Measurements from ENCODE around the gene AUTS2. TPM values are rescaled to one million over a fixed set of nuclear protein-coding genes. Genes with fewer than 3 reads are reported as not detected.

The AUTS2 gene
- total and polyA plus RNA-seq, 4 donors: 4.9 to 24.4 (median 7.0) TPM

DNA sequence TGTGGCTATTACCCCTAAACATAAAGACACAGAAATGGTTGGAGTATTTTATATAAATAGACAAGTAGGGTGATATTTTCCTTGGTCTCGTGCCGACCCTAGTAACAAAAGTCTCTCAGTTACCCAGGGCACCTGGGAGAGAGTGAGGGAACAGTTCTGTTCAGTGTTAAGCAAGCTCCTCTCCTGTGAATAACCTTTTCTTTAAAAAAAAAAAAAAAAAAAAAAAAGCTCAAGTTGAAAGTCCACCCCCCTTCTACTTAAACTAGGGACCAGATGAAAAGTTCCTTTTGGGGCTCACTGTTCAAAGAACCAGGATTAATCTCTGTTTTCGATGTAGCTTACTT lies 896.7 kb downstream of the AUTS2 start:
- no peaks in the 10 kb centered on the region for H3K9me3 ChIP-seq (ENCODE audit: control insufficient read depth in 4 of 4, low read length in 3 of 4)
- no peaks in the 10 kb centered on the region for H3K4me1 ChIP-seq (ENCODE audit: control insufficient read depth in 4 of 4, insufficient read depth in 4 of 4, low read length in 3 of 4)
- no peaks in the 10 kb centered on the region for H3K36me3 ChIP-seq (ENCODE audit: control insufficient read depth in 4 of 4, insufficient read depth in 3 of 4, low read depth in 1 of 4, low read length in 3 of 4)
- TF ChIP-seq NR2F2 (IDR thresholded peaks at IDR 0.05): no peak
- TF ChIP-seq HNF4A (conservative IDR thresholded peaks at IDR 0.05): no peak
- no peak for TF ChIP-seq SP1 (IDR thresholded peaks at IDR 0.05)
- no peak for TF ChIP-seq RXRA (IDR thresholded peaks at IDR 0.05)
- TF ChIP-seq RAD21 (IDR thresholded peaks at IDR 0.05): no peak
- no peak for TF ChIP-seq FOXA1 (IDR thresholded peaks at IDR 0.05)
- TF ChIP-seq, protein P1, sequence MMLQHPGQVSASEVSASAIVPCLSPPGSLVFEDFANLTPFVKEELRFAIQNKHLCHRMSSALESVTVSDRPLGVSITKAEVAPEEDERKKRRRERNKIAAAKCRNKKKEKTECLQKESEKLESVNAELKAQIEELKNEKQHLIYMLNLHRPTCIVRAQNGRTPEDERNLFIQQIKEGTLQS (IDR thresholded peaks at IDR 0.05): no peak
- H3K9ac ChIP-seq (ENCODE audit: low read depth in 1 of 2, low read length in 2 of 2): no peak overlapping the region
- no peak overlapping the region for H3K4me3 ChIP-seq (ENCODE audit: low read depth in 1 of 3, low read length in 3 of 3)
- 98% methylated on average over 3 of the region's 3 CpGs for whole genome bisulfite sequencing
- H3K27me3 ChIP-seq (ENCODE audit: control insufficient read depth in 4 of 4, insufficient read depth in 4 of 4, low read length in 3 of 4): no peaks in the 10 kb centered on the region
- no peak for DNase-seq (ENCODE audit: low spot score)
- no peak overlapping the region for H3K27ac ChIP-seq (ENCODE audit: low read depth in 1 of 2, low read length in 2 of 2)

DNA sequence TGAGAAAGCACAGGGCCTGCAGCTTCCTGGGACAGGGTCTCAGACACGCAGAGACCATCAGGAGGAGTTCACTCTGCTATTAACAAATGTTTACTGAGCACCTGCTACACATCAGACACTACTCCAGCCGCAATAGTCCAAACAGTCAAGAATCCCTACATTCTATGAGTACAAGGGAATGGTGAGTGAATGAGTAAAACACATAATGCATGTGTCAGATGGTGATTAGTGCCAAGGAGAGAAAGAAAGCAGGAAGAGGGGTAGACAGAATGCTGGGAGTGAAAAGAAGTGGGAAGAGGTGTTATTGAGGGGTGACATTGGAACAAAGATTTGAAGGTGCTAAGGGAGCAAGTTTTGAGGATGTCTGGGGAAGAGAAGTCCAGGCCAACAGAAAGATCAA lies 899.5 kb downstream of the AUTS2 start:
- TF ChIP-seq TAF1 (conservative IDR thresholded peaks at IDR 0.05) (no peak), RAD21 (IDR thresholded peaks at IDR 0.05) (no peak), JUND (IDR thresholded peaks at IDR 0.05) (no peak)
- TF ChIP-seq, protein P2, sequence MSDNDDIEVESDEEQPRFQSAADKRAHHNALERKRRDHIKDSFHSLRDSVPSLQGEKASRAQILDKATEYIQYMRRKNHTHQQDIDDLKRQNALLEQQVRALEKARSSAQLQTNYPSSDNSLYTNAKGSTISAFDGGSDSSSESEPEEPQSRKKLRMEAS (IDR thresholded peaks at IDR 0.05): no peak
- 95% methylated on average over 2 of the region's 2 CpGs for WGBS
- Histone ChIP-seq H3K27me3 (ENCODE audit: control insufficient read depth in 4 of 4, insufficient read depth in 4 of 4, low read length in 3 of 4) (no peaks in the 10 kb centered on the region), H3K27ac (ENCODE audit: low read depth in 1 of 2, low read length in 2 of 2) (no peak overlapping the region), H3K4me1 (ENCODE audit: control insufficient read depth in 4 of 4, insufficient read depth in 4 of 4, low read length in 3 of 4) (peaks cover 5 to 10% (median 10%) of the 10 kb centered on the region in 4 donors), H3K9ac (ENCODE audit: low read depth in 1 of 2, low read length in 2 of 2) (no peak overlapping the region), H3K36me3 (ENCODE audit: control insufficient read depth in 4 of 4, insufficient read depth in 3 of 4, low read depth in 1 of 4, low read length in 3 of 4) (no peaks in the 10 kb centered on the region), H3K4me3 (ENCODE audit: low read depth in 1 of 3, low read length in 3 of 3) (no peak overlapping the region), H3K9me3 (ENCODE audit: control insufficient read depth in 4 of 4, low read length in 3 of 4) (no peaks in the 10 kb centered on the region)
- no peak for DNase-seq (ENCODE audit: low spot score)

DNA sequence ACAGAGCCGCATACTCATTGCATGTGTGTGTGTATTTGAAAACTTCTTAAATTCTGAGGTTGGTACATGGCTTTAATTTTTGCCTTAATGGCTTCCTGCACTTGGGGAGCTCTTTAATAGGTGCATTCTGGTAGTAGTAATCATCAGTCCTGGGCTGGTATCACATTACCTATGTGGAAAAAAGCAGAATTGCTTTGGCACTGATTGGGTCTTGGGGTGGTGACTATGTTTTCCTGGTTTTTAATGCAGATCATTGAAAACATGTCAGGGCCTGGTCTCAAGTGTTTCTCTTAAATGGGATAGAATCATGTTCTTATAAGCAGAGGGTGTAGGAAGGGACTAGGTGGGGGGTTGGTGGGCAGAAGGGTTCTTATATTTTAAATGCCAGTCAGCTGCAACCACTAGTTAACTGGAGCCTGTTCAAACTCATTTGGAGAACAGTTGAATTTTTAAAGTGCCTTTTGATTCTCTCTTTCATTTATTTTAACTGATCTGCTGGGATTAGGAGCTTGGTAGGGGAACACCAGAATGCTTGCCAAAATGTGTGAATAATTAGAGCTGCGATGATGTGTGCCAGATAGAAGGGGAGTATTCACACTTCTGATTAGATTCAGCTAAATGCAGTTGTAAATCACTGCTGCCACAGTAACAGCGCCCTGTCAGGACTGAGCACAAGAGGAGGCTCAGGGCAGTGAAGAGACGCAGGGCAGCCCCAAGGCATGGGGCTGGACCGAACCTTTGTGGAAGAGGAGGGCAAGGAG lies 900.1 kb downstream of the AUTS2 start:
- no peak overlapping the region for H3K4me3 ChIP-seq (ENCODE audit: low read depth in 1 of 3, low read length in 3 of 3)
- DNase-seq (ENCODE audit: low spot score): no peak
- peaks cover 5 to 13% (median 10%) of the 10 kb centered on the region in 4 donors for H3K4me1 ChIP-seq (ENCODE audit: control insufficient read depth in 4 of 4, insufficient read depth in 4 of 4, low read length in 3 of 4)
- no peak overlapping the region for H3K9ac ChIP-seq (ENCODE audit: low read depth in 1 of 2, low read length in 2 of 2)
- no peaks in the 10 kb centered on the region for H3K9me3 ChIP-seq (ENCODE audit: control insufficient read depth in 4 of 4, low read length in 3 of 4)
- TF ChIP-seq YY1 (IDR thresholded peaks at IDR 0.05): no peak
- no peak for TF ChIP-seq FOXA1 (IDR thresholded peaks at IDR 0.05)
- TF ChIP-seq, protein P2 (IDR thresholded peaks at IDR 0.05): no peak
- TF ChIP-seq RAD21 (IDR thresholded peaks at IDR 0.05): no peak
- TF ChIP-seq GABPA (IDR thresholded peaks at IDR 0.05 in 1 of 2, conservative IDR thresholded peaks at IDR 0.05 in 1 of 2): no peak
- TF ChIP-seq TAF1 (conservative IDR thresholded peaks at IDR 0.05): no peak
- TF ChIP-seq, protein P3, sequence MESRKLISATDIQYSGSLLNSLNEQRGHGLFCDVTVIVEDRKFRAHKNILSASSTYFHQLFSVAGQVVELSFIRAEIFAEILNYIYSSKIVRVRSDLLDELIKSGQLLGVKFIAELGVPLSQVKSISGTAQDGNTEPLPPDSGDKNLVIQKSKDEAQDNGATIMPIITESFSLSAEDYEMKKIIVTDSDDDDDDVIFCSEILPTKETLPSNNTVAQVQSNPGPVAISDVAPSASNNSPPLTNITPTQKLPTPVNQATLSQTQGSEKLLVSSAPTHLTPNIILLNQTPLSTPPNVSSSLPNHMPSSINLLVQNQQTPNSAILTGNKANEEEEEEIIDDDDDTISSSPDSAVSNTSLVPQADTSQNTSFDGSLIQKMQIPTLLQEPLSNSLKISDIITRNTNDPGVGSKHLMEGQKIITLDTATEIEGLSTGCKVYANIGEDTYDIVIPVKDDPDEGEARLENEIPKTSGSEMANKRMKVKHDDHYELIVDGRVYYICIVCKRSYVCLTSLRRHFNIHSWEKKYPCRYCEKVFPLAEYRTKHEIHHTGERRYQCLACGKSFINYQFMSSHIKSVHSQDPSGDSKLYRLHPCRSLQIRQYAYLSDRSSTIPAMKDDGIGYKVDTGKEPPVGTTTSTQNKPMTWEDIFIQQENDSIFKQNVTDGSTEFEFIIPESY (IDR thresholded peaks at IDR 0.05): no peak
- no peak for TF ChIP-seq EGR1 (IDR thresholded peaks at IDR 0.05; ENCODE audit: low read depth in 2 of 2)
- TF ChIP-seq RXRA (IDR thresholded peaks at IDR 0.05): no peak
- no peak for TF ChIP-seq HNF4A (conservative IDR thresholded peaks at IDR 0.05)
- TF ChIP-seq HNF4G (IDR thresholded peaks at IDR 0.05): no peak
- TF ChIP-seq, protein P4, sequence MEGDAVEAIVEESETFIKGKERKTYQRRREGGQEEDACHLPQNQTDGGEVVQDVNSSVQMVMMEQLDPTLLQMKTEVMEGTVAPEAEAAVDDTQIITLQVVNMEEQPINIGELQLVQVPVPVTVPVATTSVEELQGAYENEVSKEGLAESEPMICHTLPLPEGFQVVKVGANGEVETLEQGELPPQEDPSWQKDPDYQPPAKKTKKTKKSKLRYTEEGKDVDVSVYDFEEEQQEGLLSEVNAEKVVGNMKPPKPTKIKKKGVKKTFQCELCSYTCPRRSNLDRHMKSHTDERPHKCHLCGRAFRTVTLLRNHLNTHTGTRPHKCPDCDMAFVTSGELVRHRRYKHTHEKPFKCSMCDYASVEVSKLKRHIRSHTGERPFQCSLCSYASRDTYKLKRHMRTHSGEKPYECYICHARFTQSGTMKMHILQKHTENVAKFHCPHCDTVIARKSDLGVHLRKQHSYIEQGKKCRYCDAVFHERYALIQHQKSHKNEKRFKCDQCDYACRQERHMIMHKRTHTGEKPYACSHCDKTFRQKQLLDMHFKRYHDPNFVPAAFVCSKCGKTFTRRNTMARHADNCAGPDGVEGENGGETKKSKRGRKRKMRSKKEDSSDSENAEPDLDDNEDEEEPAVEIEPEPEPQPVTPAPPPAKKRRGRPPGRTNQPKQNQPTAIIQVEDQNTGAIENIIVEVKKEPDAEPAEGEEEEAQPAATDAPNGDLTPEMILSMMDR (IDR thresholded peaks at IDR 0.05; ENCODE audit: low read depth, low read length, missing input control): no peak
- TF ChIP-seq, protein P5, sequence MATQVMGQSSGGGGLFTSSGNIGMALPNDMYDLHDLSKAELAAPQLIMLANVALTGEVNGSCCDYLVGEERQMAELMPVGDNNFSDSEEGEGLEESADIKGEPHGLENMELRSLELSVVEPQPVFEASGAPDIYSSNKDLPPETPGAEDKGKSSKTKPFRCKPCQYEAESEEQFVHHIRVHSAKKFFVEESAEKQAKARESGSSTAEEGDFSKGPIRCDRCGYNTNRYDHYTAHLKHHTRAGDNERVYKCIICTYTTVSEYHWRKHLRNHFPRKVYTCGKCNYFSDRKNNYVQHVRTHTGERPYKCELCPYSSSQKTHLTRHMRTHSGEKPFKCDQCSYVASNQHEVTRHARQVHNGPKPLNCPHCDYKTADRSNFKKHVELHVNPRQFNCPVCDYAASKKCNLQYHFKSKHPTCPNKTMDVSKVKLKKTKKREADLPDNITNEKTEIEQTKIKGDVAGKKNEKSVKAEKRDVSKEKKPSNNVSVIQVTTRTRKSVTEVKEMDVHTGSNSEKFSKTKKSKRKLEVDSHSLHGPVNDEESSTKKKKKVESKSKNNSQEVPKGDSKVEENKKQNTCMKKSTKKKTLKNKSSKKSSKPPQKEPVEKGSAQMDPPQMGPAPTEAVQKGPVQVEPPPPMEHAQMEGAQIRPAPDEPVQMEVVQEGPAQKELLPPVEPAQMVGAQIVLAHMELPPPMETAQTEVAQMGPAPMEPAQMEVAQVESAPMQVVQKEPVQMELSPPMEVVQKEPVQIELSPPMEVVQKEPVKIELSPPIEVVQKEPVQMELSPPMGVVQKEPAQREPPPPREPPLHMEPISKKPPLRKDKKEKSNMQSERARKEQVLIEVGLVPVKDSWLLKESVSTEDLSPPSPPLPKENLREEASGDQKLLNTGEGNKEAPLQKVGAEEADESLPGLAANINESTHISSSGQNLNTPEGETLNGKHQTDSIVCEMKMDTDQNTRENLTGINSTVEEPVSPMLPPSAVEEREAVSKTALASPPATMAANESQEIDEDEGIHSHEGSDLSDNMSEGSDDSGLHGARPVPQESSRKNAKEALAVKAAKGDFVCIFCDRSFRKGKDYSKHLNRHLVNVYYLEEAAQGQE (IDR thresholded peaks at IDR 0.05): no peak
- TF ChIP-seq JUND (IDR thresholded peaks at IDR 0.05): no peak
- TF ChIP-seq SP1 (IDR thresholded peaks at IDR 0.05): no peak
- TF ChIP-seq, protein P1 (IDR thresholded peaks at IDR 0.05): no peak
- no peak for TF ChIP-seq NR2F2 (IDR thresholded peaks at IDR 0.05)
- TF ChIP-seq FOXA2 (IDR thresholded peaks at IDR 0.05): no peak
- no peak overlapping the region for H3K27ac ChIP-seq (ENCODE audit: low read depth in 1 of 2, low read length in 2 of 2)
- no peaks in the 10 kb centered on the region for H3K27me3 ChIP-seq (ENCODE audit: control insufficient read depth in 4 of 4, insufficient read depth in 4 of 4, low read length in 3 of 4)
- 95% methylated on average over 5 of the region's 5 CpGs for WGBS
- no peaks in the 10 kb centered on the region for H3K36me3 ChIP-seq (ENCODE audit: control insufficient read depth in 4 of 4, insufficient read depth in 3 of 4, low read depth in 1 of 4, low read length in 3 of 4)
